GM19240 (cell line): Measurements from ENCODE around the gene CD300C.
"Not testable (repeated sequence)": the region's sequence is repeated elsewhere in the genome, so short reads cannot be mapped to it uniquely, and the experiment has no call there.

ENCODE experiments used
- DNase-seq: peaks from one replicate; pipeline ENCODE4 v3.0.0; 2011; ENCODE audit warnings: low spot score; ENCODE audit not compliant: insufficient read length

The CD300C gene

GRCh38 chr17:74532115-74532514 lies 13.8 kb downstream of the CD300C start:
- DNase-seq = no peak

- no peak for DNase-seq
Observed at GRCh38 chr17:74531231-74531761, 14.6 kb downstream of the CD300C start, which contains the start of gene CD300LB. TSS of gene CD300LB (minus strand) at chr17:74531475. CDS start at chr17:74531350, 125 bp downstream.

GRCh38 chr17:74530831-74531150 lies 15.1 kb downstream of the CD300C start:
- no peak for DNase-seq

GRCh38 chr17:74529243-74529642 lies 16.7 kb downstream of the CD300C start:
- no peak for DNase-seq

- peak; percentile 24 for DNase-seq
Observed at GRCh38 chr17:74528491-74529199, 17.3 kb downstream of the CD300C start.

- DNase-seq = no peak
Observed at GRCh38 chr17:74527756-74528155, 18.2 kb downstream of the CD300C start.

GRCh38 chr17:74527081-74527480 lies 18.8 kb downstream of the CD300C start:
- DNase-seq = no peak

- DNase-seq = no peak
Observed at GRCh38 chr17:74526681-74527080, 19.2 kb downstream of the CD300C start.

- no peak for DNase-seq
Observed at GRCh38 chr17:74525781-74526288, 20.1 kb downstream of the CD300C start.

GRCh38 chr17:74525465-74525725 lies 20.5 kb downstream of the CD300C start:
- DNase-seq = no peak

GRCh38 chr17:74524653-74525464 lies 21.1 kb downstream of the CD300C start:
- DNase-seq = no peak

GRCh38 chr17:74523308-74523707 lies 22.6 kb downstream of the CD300C start:
- no peak for DNase-seq

GRCh38 chr17:74522381-74523105 lies 23.4 kb downstream of the CD300C start:
- DNase-seq = no peak

- DNase-seq = no peak
Observed at GRCh38 chr17:74521701-74522201, 24.2 kb downstream of the CD300C start.

- no peak for DNase-seq
Observed at GRCh38 chr17:74520790-74521480, 25.0 kb downstream of the CD300C start.

GRCh38 chr17:74520016-74520434 lies 25.9 kb downstream of the CD300C start:
- DNase-seq = no peak

GRCh38 chr17:74518413-74518981 lies 27.4 kb downstream of the CD300C start:
- not testable (repeated sequence) for DNase-seq

GRCh38 chr17:74516561-74517328 lies 29.2 kb downstream of the CD300C start:
- no peak for DNase-seq

- no peak for DNase-seq
Observed at GRCh38 chr17:74515941-74516340, 30.0 kb downstream of the CD300C start.
